ENCODE results near the gene DGKD. TPM values are rescaled to one million over a fixed set of nuclear protein-coding genes. Genes with fewer than 3 reads are reported as not detected.

The DGKD gene
- total RNA-seq, 1 experiment from 2014 or later, result 52.0 TPM

DNA sequence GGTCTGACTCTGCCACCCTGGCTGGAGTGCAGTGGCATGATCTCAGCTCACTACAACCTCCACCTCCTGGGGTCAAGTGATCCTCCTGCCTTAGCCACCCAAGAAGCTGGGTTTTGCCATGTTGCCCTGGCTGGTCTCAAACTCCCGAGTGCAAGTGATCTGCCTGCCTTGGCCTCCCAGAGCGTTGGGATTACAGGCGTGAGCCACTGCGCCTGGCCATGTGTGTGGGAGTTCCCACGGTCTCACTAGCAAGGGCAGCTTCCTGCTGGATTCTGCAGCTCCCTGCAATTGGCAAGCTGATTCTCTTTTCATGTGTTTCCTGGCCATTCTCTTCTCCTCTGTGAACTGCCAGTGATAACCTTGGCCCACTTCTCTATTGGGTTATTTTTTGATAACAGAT is 128.3 kb downstream of the DGKD start:
- H3K79me2 ChIP-seq (ENCODE audit: insufficient read depth, low read length), result no peaks in the 10 kb centered on the region
- H2AFZ ChIP-seq (ENCODE audit: low read depth, low read length, poor library complexity, severe bottlenecking), result no peak overlapping the region
- H3K9me2 ChIP-seq (ENCODE audit: insufficient read depth), result no peaks in the 10 kb centered on the region
- H3K4me1 ChIP-seq (ENCODE audit: control insufficient read depth in 1 of 2, insufficient read depth in 2 of 2, low read length in 2 of 2), result peaks cover 2 to 11% of the 10 kb centered on the region in 2 experiments; a peak in 2 of 4 replicates
- H3K36me3 ChIP-seq (ENCODE audit: control insufficient read depth in 1 of 2, insufficient read depth in 2 of 2, low read length in 2 of 2), result peaks cover 5% of the 10 kb centered on the region in 2 experiments; a peak in 2 of 4 replicates
- ChIA-PET CTCF (no interaction called here), RAD21 (ENCODE audit: low non-redundant PET in 1 of 2, low total read pairs in 2 of 2, uncharacterized antibody in 2 of 2, unreplicated experiment in 2 of 2) (interaction anchor here in 1 of 2 experiments (0.7 kb wide), 1 partner anchor 77 kb away, joined by 3 read pairs; no protein-coding TSS in a partner anchor), POLR2A (no interaction called here)
- DNase-seq (ENCODE audit: low read depth, low spot score) (no peak), ATAC-seq (no peak)
- H3K27ac ChIP-seq (ENCODE audit: low read depth, low read length), result no peak overlapping the region
- H3K4me2 ChIP-seq (ENCODE audit: low read length), result no peak overlapping the region
- no peaks in the 10 kb centered on the region for H3K9me3 ChIP-seq (ENCODE audit: control insufficient read depth in 1 of 2, insufficient read depth in 1 of 2, low read depth in 1 of 2, low read length in 2 of 2)
- BruUV-seq (replicated peaks), result no TSS peak
- no peak overlapping the region for H3K4me3 ChIP-seq (replicated peaks in 1 of 2; ENCODE audit: low read depth in 1 of 2, low read length in 2 of 2)
- no peaks in the 10 kb centered on the region for H3K27me3 ChIP-seq (ENCODE audit: insufficient read depth, low read length)
- H3K9ac ChIP-seq (ENCODE audit: low read length), result no peak overlapping the region
- intact Hi-C loops (cut with micrococcal nuclease), result loop anchor here (10.0 kb wide), 1 partner anchor 352 kb away; no protein-coding TSS in a partner anchor
- TF ChIP-seq EZH2phosphoT487 (IDR thresholded peaks at IDR 0.05; ENCODE audit: borderline replicate concordance), result no peak
- no peak for TF ChIP-seq ELF1 (IDR thresholded peaks at IDR 0.05; ENCODE audit: borderline replicate concordance, low read depth)
- TF ChIP-seq, protein P1, sequence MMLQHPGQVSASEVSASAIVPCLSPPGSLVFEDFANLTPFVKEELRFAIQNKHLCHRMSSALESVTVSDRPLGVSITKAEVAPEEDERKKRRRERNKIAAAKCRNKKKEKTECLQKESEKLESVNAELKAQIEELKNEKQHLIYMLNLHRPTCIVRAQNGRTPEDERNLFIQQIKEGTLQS (IDR thresholded peaks at IDR 0.05), result no peak
- no peak for TF ChIP-seq EZH2 (IDR thresholded peaks at IDR 0.05)
- TF ChIP-seq YY1 (IDR thresholded peaks at IDR 0.05; ENCODE audit: extremely low read depth, insufficient replicate concordance, low read depth, low read length), result no peak
- TF ChIP-seq SRF (IDR thresholded peaks at IDR 0.05; ENCODE audit: low read depth), result no peak
- no peak for TF ChIP-seq ZFX (IDR thresholded peaks at IDR 0.05)
- no peak for TF ChIP-seq MAX (IDR thresholded peaks at IDR 0.05)
- TF ChIP-seq, protein P2, sequence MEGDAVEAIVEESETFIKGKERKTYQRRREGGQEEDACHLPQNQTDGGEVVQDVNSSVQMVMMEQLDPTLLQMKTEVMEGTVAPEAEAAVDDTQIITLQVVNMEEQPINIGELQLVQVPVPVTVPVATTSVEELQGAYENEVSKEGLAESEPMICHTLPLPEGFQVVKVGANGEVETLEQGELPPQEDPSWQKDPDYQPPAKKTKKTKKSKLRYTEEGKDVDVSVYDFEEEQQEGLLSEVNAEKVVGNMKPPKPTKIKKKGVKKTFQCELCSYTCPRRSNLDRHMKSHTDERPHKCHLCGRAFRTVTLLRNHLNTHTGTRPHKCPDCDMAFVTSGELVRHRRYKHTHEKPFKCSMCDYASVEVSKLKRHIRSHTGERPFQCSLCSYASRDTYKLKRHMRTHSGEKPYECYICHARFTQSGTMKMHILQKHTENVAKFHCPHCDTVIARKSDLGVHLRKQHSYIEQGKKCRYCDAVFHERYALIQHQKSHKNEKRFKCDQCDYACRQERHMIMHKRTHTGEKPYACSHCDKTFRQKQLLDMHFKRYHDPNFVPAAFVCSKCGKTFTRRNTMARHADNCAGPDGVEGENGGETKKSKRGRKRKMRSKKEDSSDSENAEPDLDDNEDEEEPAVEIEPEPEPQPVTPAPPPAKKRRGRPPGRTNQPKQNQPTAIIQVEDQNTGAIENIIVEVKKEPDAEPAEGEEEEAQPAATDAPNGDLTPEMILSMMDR (IDR thresholded peaks at IDR 0.05 in 2 of 3, conservative IDR thresholded peaks at IDR 0.05 in 1 of 3; ENCODE audit: borderline replicate concordance in 1 of 3, insufficient read depth in 1 of 3, low read depth in 2 of 3, low read length in 2 of 3), result no peak
- TF ChIP-seq SIN3A (IDR thresholded peaks at IDR 0.05; ENCODE audit: low read depth), result no peak
- no peak for TF ChIP-seq POLR2AphosphoS5 (IDR thresholded peaks at IDR 0.05; ENCODE audit: low read depth, low read length)
- TF ChIP-seq TCF7L2 (IDR thresholded peaks at IDR 0.05; ENCODE audit: borderline replicate concordance, extremely low read depth, insufficient read depth, insufficient read length), result no peak
- TF ChIP-seq SP1 (IDR thresholded peaks at IDR 0.05; ENCODE audit: low read depth), result no peak
- no peak for TF ChIP-seq ZNF274 (IDR thresholded peaks at IDR 0.05; ENCODE audit: low read depth, low read length)
- TF ChIP-seq JUND (IDR thresholded peaks at IDR 0.05), result no peak
- TF ChIP-seq, protein P3, sequence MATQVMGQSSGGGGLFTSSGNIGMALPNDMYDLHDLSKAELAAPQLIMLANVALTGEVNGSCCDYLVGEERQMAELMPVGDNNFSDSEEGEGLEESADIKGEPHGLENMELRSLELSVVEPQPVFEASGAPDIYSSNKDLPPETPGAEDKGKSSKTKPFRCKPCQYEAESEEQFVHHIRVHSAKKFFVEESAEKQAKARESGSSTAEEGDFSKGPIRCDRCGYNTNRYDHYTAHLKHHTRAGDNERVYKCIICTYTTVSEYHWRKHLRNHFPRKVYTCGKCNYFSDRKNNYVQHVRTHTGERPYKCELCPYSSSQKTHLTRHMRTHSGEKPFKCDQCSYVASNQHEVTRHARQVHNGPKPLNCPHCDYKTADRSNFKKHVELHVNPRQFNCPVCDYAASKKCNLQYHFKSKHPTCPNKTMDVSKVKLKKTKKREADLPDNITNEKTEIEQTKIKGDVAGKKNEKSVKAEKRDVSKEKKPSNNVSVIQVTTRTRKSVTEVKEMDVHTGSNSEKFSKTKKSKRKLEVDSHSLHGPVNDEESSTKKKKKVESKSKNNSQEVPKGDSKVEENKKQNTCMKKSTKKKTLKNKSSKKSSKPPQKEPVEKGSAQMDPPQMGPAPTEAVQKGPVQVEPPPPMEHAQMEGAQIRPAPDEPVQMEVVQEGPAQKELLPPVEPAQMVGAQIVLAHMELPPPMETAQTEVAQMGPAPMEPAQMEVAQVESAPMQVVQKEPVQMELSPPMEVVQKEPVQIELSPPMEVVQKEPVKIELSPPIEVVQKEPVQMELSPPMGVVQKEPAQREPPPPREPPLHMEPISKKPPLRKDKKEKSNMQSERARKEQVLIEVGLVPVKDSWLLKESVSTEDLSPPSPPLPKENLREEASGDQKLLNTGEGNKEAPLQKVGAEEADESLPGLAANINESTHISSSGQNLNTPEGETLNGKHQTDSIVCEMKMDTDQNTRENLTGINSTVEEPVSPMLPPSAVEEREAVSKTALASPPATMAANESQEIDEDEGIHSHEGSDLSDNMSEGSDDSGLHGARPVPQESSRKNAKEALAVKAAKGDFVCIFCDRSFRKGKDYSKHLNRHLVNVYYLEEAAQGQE (IDR thresholded peaks at IDR 0.05; ENCODE audit: low read depth), result no peak
- no peak for TF ChIP-seq CEBPB (IDR thresholded peaks at IDR 0.05; ENCODE audit: low read depth)
- no peak for TF ChIP-seq EGR1 (IDR thresholded peaks at IDR 0.05; ENCODE audit: low read depth)
- no peak for TF ChIP-seq FOSL1 (IDR thresholded peaks at IDR 0.05; ENCODE audit: low read depth)
- TF ChIP-seq, protein P4, sequence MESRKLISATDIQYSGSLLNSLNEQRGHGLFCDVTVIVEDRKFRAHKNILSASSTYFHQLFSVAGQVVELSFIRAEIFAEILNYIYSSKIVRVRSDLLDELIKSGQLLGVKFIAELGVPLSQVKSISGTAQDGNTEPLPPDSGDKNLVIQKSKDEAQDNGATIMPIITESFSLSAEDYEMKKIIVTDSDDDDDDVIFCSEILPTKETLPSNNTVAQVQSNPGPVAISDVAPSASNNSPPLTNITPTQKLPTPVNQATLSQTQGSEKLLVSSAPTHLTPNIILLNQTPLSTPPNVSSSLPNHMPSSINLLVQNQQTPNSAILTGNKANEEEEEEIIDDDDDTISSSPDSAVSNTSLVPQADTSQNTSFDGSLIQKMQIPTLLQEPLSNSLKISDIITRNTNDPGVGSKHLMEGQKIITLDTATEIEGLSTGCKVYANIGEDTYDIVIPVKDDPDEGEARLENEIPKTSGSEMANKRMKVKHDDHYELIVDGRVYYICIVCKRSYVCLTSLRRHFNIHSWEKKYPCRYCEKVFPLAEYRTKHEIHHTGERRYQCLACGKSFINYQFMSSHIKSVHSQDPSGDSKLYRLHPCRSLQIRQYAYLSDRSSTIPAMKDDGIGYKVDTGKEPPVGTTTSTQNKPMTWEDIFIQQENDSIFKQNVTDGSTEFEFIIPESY (IDR thresholded peaks at IDR 0.05; ENCODE audit: extremely low read depth, insufficient replicate concordance, low read length), result no peak
- H4K20me1 ChIP-seq (ENCODE audit: insufficient read depth), result no peaks in the 10 kb centered on the region
